Right forelimb (tissue), 1 donor: ENCODE data around the gene FBXO22.
"Not testable (repeated sequence)": the region's sequence is repeated elsewhere in the genome, so short reads cannot be mapped to it uniquely, and the experiment has no call there.

Experiments used
- DNase-seq: peaks from one replicate; pipeline ENCODE4 v3.0.0-alpha.2; 2018

Gene FBXO22

GRCh38 chr15:75903331-75904239 lies at the start of gene FBXO22:
Gene FBXO22 (plus strand): TSS chr15:75903878. CDS start chr15:75903964, 86 bp downstream.
- DNase-seq, result peak; percentile 95

- no peak for DNase-seq
Observed at GRCh38 chr15:75857886-75858285, 45.8 kb upstream of the FBXO22 start.

GRCh38 chr15:75861750-75862402 lies 41.8 kb upstream of the FBXO22 start:
- no peak for DNase-seq

GRCh38 chr15:75862796-75863195 lies 40.9 kb upstream of the FBXO22 start:
- DNase-seq, result no peak

- no peak for DNase-seq
Observed at GRCh38 chr15:75864213-75865059, 39.2 kb upstream of the FBXO22 start.

GRCh38 chr15:75866045-75866444 lies 37.6 kb upstream of the FBXO22 start:
- DNase-seq, result not testable (repeated sequence)

GRCh38 chr15:75866916-75867315 lies 36.8 kb upstream of the FBXO22 start:
- no peak for DNase-seq

GRCh38 chr15:75867449-75867848 lies 36.2 kb upstream of the FBXO22 start:
- no peak for DNase-seq

- DNase-seq, result no peak
Observed at GRCh38 chr15:75868019-75868418, 35.7 kb upstream of the FBXO22 start.

- no peak for DNase-seq
Observed at GRCh38 chr15:75869446-75869845, 34.2 kb upstream of the FBXO22 start.

GRCh38 chr15:75871589-75871988 lies 32.1 kb upstream of the FBXO22 start:
- not testable (repeated sequence) for DNase-seq

- no peak for DNase-seq
Observed at GRCh38 chr15:75872403-75872990, 31.2 kb upstream of the FBXO22 start.

- no peak for DNase-seq
Observed at GRCh38 chr15:75884041-75884440, 19.6 kb upstream of the FBXO22 start.

- DNase-seq, result no peak
Observed at GRCh38 chr15:75887178-75887577, 16.5 kb upstream of the FBXO22 start.

- no peak for DNase-seq
Observed at GRCh38 chr15:75891895-75892294, 11.8 kb upstream of the FBXO22 start.

GRCh38 chr15:75895731-75896130 lies 7.9 kb upstream of the FBXO22 start:
- DNase-seq, result no peak

GRCh38 chr15:75900577-75900976 lies 3.1 kb upstream of the FBXO22 start:
- no peak for DNase-seq

- no peak for DNase-seq
Observed at GRCh38 chr15:75902129-75902557, 1.5 kb upstream of the FBXO22 start.

- no peak for DNase-seq
Observed at GRCh38 chr15:75905231-75905630, 1.6 kb downstream of the FBXO22 start.

GRCh38 chr15:75910355-75910754 lies 6.7 kb downstream of the FBXO22 start:
- DNase-seq, result not testable (repeated sequence)

GRCh38 chr15:75916978-75917377 lies 13.3 kb downstream of the FBXO22 start:
- DNase-seq, result no peak

GRCh38 chr15:75918135-75918534 lies 14.5 kb downstream of the FBXO22 start:
- DNase-seq, result no peak

GRCh38 chr15:75920079-75920478 lies 16.4 kb downstream of the FBXO22 start:
- no peak for DNase-seq
